IMR-90 (cell line): ENCODE data around the gene ESRP2. TPM values are rescaled to one million over a fixed set of nuclear protein-coding genes. Genes with fewer than 3 reads are reported as not detected.

ENCODE experiments used
- ATAC-seq: fragments of 200-7000 bp; cut with Tn5 transposase; 2 replicates; pipeline ENCODE4 v1.9.1; 2020; ENCODE audit warnings: low read depth, mild to moderate bottlenecking, moderate library complexity
- BruUV-seq: library from RNA; stranded (reverse); fragments of 400-500 nt; replicated peaks from 2 replicates; lab custom pipeline; 2021; lab: Mats Ljungman, UMichigan
- CTCF ChIA-PET: fragments of 300-600 bp; formaldehyde crosslinking; extraction: SDS; loops from one replicate; lab custom pipeline; 2021; ENCODE audit warnings: antibody characterized with exemption; lab: Yijun Ruan, JAX
- POLR2A ChIA-PET: fragments of 300-600 bp; sonication (Branson Sonifier 250); formaldehyde crosslinking; loops from one replicate; lab custom pipeline; 2022; ENCODE audit warnings: antibody characterized with exemption; ENCODE audit not compliant: unreplicated experiment; lab: Charles Lee
- DNase-seq: peaks from one replicate; pipeline ENCODE4 v3.0.0; 2013
- H2AFZ ChIP-seq: replicated peaks from 2 replicates; pipeline ENCODE3; 2013; ENCODE audit warnings: low read length, mild to moderate bottlenecking; ENCODE audit not compliant: poor library complexity
- H2AK5ac ChIP-seq: 2 replicates; pipeline ENCODE4 v1.6.1; 2013; ENCODE audit warnings: low read depth, low read length, inconsistent platforms
- H2AK9ac ChIP-seq: replicated peaks from 2 replicates; pipeline ENCODE3; 2013; ENCODE audit warnings: mild to moderate bottlenecking, low read depth, low read length, moderate library complexity; ENCODE audit not compliant: poor library complexity
- H2BK120ac ChIP-seq: 2 replicates; pipeline ENCODE4 v1.6.1; 2013; ENCODE audit warnings: low read depth, low read length, inconsistent platforms
- H2BK15ac ChIP-seq: 3 replicates; pipeline ENCODE4 v1.6.1; 2013; ENCODE audit warnings: low read depth, low read length, inconsistent platforms
- H2BK20ac ChIP-seq: 2 replicates; pipeline ENCODE4 v1.6.1; 2013; ENCODE audit warnings: low read depth, mild to moderate bottlenecking, inconsistent platforms, low read length, moderate library complexity
- H2BK5ac ChIP-seq: 2 replicates; pipeline ENCODE4 v1.6.1; 2013; ENCODE audit warnings: mild to moderate bottlenecking, low read depth, low read length, inconsistent platforms; ENCODE audit not compliant: poor library complexity, severe bottlenecking
- H3K14ac ChIP-seq: replicated peaks from 2 replicates; pipeline ENCODE4 v1.6.1; 2013; ENCODE audit warnings: low read depth, low read length, inconsistent platforms
- H3K18ac ChIP-seq: 2 replicates; pipeline ENCODE4 v1.6.1; 2013; ENCODE audit warnings: low read depth, low read length, control low read depth
- H3K23ac ChIP-seq: 2 replicates; pipeline ENCODE4 v1.6.1; 2013; ENCODE audit warnings: low read depth, low read length, inconsistent platforms
- H3K27ac ChIP-seq: 2 replicates; pipeline ENCODE4 v1.5.1; 2013; ENCODE audit warnings: mild to moderate bottlenecking, control low read depth, low read length; ENCODE audit not compliant: insufficient read depth
- H3K27me3 ChIP-seq: 2 replicates; pipeline ENCODE4 v1.6.1; 2013; ENCODE audit warnings: low read length; ENCODE audit not compliant: control insufficient read depth, insufficient read depth
- H3K36me3 ChIP-seq: 2 replicates; pipeline ENCODE4 v1.6.1; 2013; ENCODE audit warnings: low read length, mixed read lengths; ENCODE audit not compliant: control insufficient read depth, insufficient read depth
- H3K4ac ChIP-seq: 2 replicates; pipeline ENCODE4 v1.6.1; 2013; ENCODE audit warnings: low read depth, low read length, inconsistent platforms
- H3K4me1 ChIP-seq: 2 replicates; pipeline ENCODE4 v1.6.1; 2013; ENCODE audit warnings: low read length, mixed read lengths; ENCODE audit not compliant: control insufficient read depth, insufficient read depth
- H3K4me2 ChIP-seq: 2 replicates; pipeline ENCODE4 v1.6.1; 2013; ENCODE audit warnings: low read depth, mild to moderate bottlenecking, control low read depth, low read length, moderate library complexity
- H3K4me3 ChIP-seq: 2 replicates; pipeline ENCODE4 v1.5.1; 2013; ENCODE audit warnings: low read depth, mild to moderate bottlenecking, control low read depth, low read length, moderate library complexity; ENCODE audit not compliant: insufficient read depth
- H3K56ac ChIP-seq: 2 replicates; pipeline ENCODE4 v1.6.1; 2013; ENCODE audit warnings: low read length, inconsistent platforms; ENCODE audit not compliant: insufficient read depth; ENCODE audit errors: extremely low read depth
- H3K79me1 ChIP-seq, 2 experiments: 2 replicates each; pipeline ENCODE4 v1.6.1; 2013; ENCODE audit warnings: low read length in 2 of 2, inconsistent platforms in 1 of 2, low read depth in 1 of 2
- H3K9ac ChIP-seq: 2 replicates; pipeline ENCODE4 v1.6.1; 2013; ENCODE audit warnings: low read depth, low read length, control low read depth
- H3K9me1 ChIP-seq: 2 replicates; pipeline ENCODE4 v1.6.1; 2013; ENCODE audit warnings: low read length, inconsistent platforms; ENCODE audit not compliant: insufficient read depth
- H3K9me3 ChIP-seq: 2 replicates; pipeline ENCODE4 v1.6.1; 2013; ENCODE audit warnings: low read length; ENCODE audit not compliant: control insufficient read depth, insufficient read depth
- H4K20me1 ChIP-seq: 2 replicates; pipeline ENCODE4 v1.6.1; 2013; ENCODE audit warnings: low read length, inconsistent platforms; ENCODE audit not compliant: insufficient read depth
- H4K5ac ChIP-seq: 2 replicates; pipeline ENCODE4 v1.6.1; 2013; ENCODE audit warnings: mild to moderate bottlenecking, low read depth, low read length, control low read depth
- H4K8ac ChIP-seq, 2 experiments: 2 replicates each; pipeline ENCODE4 v1.6.1; 2013; ENCODE audit warnings: low read depth in 2 of 2, low read length in 2 of 2, control low read depth in 1 of 2, inconsistent platforms in 1 of 2
- H4K91ac ChIP-seq: 2 replicates; pipeline ENCODE4 v1.6.1; 2013; ENCODE audit warnings: low read depth, low read length, inconsistent platforms; ENCODE audit not compliant: insufficient read depth
- BHLHE40 ChIP-seq: fragments of 150-350 bp; IDR thresholded peaks from 2 replicates; pipeline ENCODE4 v1.6.1; 2016; ENCODE audit warnings: mild to moderate bottlenecking, low read depth, low read length
- CEBPB ChIP-seq: IDR thresholded peaks from 2 replicates; pipeline ENCODE4 v1.6.1; 2012; ENCODE audit warnings: low read depth, low read length, improper control_type of control experiment
- CHD1 ChIP-seq: IDR thresholded peaks from 2 replicates; pipeline ENCODE4 v1.6.1; 2012; ENCODE audit warnings: low read depth, low read length, improper control_type of control experiment
- CTCF ChIP-seq: conservative IDR thresholded peaks from 2 replicates; pipeline ENCODE4 v1.5.1; 2012; ENCODE audit warnings: mild to moderate bottlenecking, low read depth, low read length, improper control_type of control experiment
- ELK1 ChIP-seq: fragments of 150-350 bp; IDR thresholded peaks from 2 replicates; pipeline ENCODE4 v1.6.1; 2016; ENCODE audit warnings: low read depth, mild to moderate bottlenecking, low read length, moderate library complexity, borderline replicate concordance
- FOS ChIP-seq: fragments of 150-350 bp; IDR thresholded peaks from 2 replicates; pipeline ENCODE4 v1.6.1; 2016; ENCODE audit warnings: low read depth, low read length
- MAFK ChIP-seq: IDR thresholded peaks from 2 replicates; pipeline ENCODE4 v1.6.1; 2012; ENCODE audit warnings: low read depth, low read length, improper control_type of control experiment
- MAZ ChIP-seq: IDR thresholded peaks from 2 replicates; pipeline ENCODE4 v1.6.1; 2012; ENCODE audit warnings: low read depth, mild to moderate bottlenecking, low read length, improper control_type of control experiment, moderate library complexity, borderline replicate concordance
- MXI1 ChIP-seq: IDR thresholded peaks from 2 replicates; pipeline ENCODE4 v1.6.1; 2012; ENCODE audit warnings: low read depth, mild to moderate bottlenecking, low read length, moderate library complexity, borderline replicate concordance
- NFE2L2 ChIP-seq: fragments of 150-350 bp; IDR thresholded peaks from 2 replicates; pipeline ENCODE4 v1.6.1; 2016; ENCODE audit warnings: low read depth, mild to moderate bottlenecking, low read length
- POLR2A ChIP-seq: IDR thresholded peaks from 2 replicates; pipeline ENCODE4 v1.6.1; 2012; ENCODE audit warnings: mild to moderate bottlenecking, low read depth, low read length
- RAD21 ChIP-seq: IDR thresholded peaks from 2 replicates; pipeline ENCODE4 v1.6.1; 2012; ENCODE audit warnings: low read length, improper control_type of control experiment
- RCOR1 ChIP-seq: IDR thresholded peaks from 2 replicates; pipeline ENCODE4 v1.6.1; 2012; ENCODE audit warnings: mild to moderate bottlenecking, low read length, improper control_type of control experiment; ENCODE audit not compliant: insufficient replicate concordance
- RFX5 ChIP-seq: IDR thresholded peaks from 2 replicates; pipeline ENCODE4 v1.8.0; 2012; ENCODE audit warnings: low read depth, mild to moderate bottlenecking, low read length, moderate library complexity
- SMC3 ChIP-seq: fragments of 150-350 bp; IDR thresholded peaks from 2 replicates; pipeline ENCODE4 v1.6.1; 2016; ENCODE audit warnings: low read depth, mild to moderate bottlenecking, antibody characterized with exemption, low read length, moderate library complexity
- USF2 ChIP-seq: fragments of 150-350 bp; IDR thresholded peaks from 2 replicates; pipeline ENCODE4 v1.6.1; 2017; ENCODE audit warnings: mild to moderate bottlenecking, antibody characterized with exemption, low read length, low read depth
- WGBS, 2 experiments: methylation state at CpG; one replicate each; pipeline versions ENCODE4 v1.1.5 to v1.1.7; 2013; ENCODE audit warnings: missing lambda C conversion rate in 2 of 2; ENCODE audit not compliant: insufficient read length in 1 of 2; ENCODE audit errors: extremely low coverage in 2 of 2; 5-methylcytosine and 5-hydroxymethylcytosine counted together
- dilution Hi-C: fragments of 300-500 bp; cut with HindIII; formaldehyde crosslinking; loops from one replicate; pipeline ENCODE4 v1.14.3; 2018; ENCODE audit warnings: low sequenced_read_pairs; ENCODE audit not compliant: unreplicated experiment
- in situ Hi-C: fragments of 300-500 bp; cut with MboI; formaldehyde crosslinking; loops from 3 replicates; pipeline ENCODE4 v1.14.3; 2019; ENCODE audit warnings: low sequenced_read_pairs, inconsistent platforms, mixed read lengths
- intact Hi-C: fragments of 100-400 bp; cut with micrococcal nuclease; formaldehyde crosslinking; loops from 2 replicates; pipeline ENCODE4 v1.10.0; 2022
- polyA plus RNA-seq, 3 experiments: library from polyadenylated mRNA; depleted of rRNA; stranded (reverse); fragments of >200 nt; gene quantifications; 2 replicates each; pipeline ENCODE4 v1.2.3, GENCODE V29; 2012; ENCODE audit warnings: low replicate concordance in 1 of 3
- total RNA-seq: library from RNA; depleted of rRNA; stranded (reverse); fragments of >200 nt; gene quantifications from 2 replicates; pipeline ENCODE4 v1.2.3, GENCODE V29; 2012

Gene ESRP2
- total and polyA plus RNA-seq, 2 of the 4 experiments (the other 2 are of a cell fraction), result 0.07 TPM; not detected in 1

- peaks cover 13% of the 10 kb centered on the region for H3K4me1 ChIP-seq
- intact Hi-C loops (no loop called here), in situ Hi-C loops (no loop called here), dilution Hi-C loops (no loop called here)
- WGBS, 2 experiments, result 97% methylated on average over 7 of the region's 18 CpGs; no CpG with 5 or more reads in 1 of the 2 experiments
- H2BK5ac ChIP-seq, result no peak overlapping the region
- no peak overlapping the region for H3K56ac ChIP-seq
- H2AK5ac ChIP-seq, result no peak overlapping the region
- H3K9ac ChIP-seq, result no peak overlapping the region
- no peaks in the 10 kb centered on the region for H3K9me3 ChIP-seq
- H3K18ac ChIP-seq, result no peak overlapping the region
- no peak overlapping the region for H4K91ac ChIP-seq
- peaks cover 0 to 12% of the 10 kb centered on the region in 2 experiments; a peak in 1 of 4 replicates for H3K79me1 ChIP-seq
- H3K4me3 ChIP-seq, result no peak overlapping the region
- no peaks in the 10 kb centered on the region for H4K20me1 ChIP-seq
- no peak overlapping the region for H3K27ac ChIP-seq
- H3K14ac ChIP-seq, result no peak overlapping the region
- H3K23ac ChIP-seq, result no peak overlapping the region
- H2BK20ac ChIP-seq, result no peak overlapping the region
- DNase-seq (no peak), ATAC-seq (no peak)
- no peak overlapping the region for H2BK15ac ChIP-seq
- H3K4ac ChIP-seq, result no peak overlapping the region
- no peak overlapping the region for H3K4me2 ChIP-seq
- no TSS peak for BruUV-seq
- no peaks in the 10 kb centered on the region for H3K9me1 ChIP-seq
- CTCF ChIA-PET, result no interaction called here
- H3K27me3 ChIP-seq, result no peaks in the 10 kb centered on the region
- H2AFZ ChIP-seq, result no peak overlapping the region
- no peak overlapping the region for H2AK9ac ChIP-seq
- H2BK120ac ChIP-seq, result no peak overlapping the region
- H4K5ac ChIP-seq, result no peak overlapping the region
- POLR2A ChIA-PET, result no interaction called here
- H4K8ac ChIP-seq, result no peak overlapping the region
- TF ChIP-seq CEBPB (no peak), RFX5 (no peak), BHLHE40 (no peak), POLR2A (no peak), ELK1 (no peak), MAZ (no peak), RAD21 (no peak), NFE2L2 (no peak), CTCF (no peak), MAFK (no peak), CHD1 (no peak), RCOR1 (no peak), USF2 (no peak), SMC3 (no peak), MXI1 (no peak), FOS (no peak)
- H3K36me3 ChIP-seq, result peaks cover 29% of the 10 kb centered on the region
Observed at GRCh38 chr16:68255712-68256111, 19.8 kb upstream of the ESRP2 start.
